ENCODE results near the gene KRT38. TPM values are rescaled to one million over a fixed set of nuclear protein-coding genes. Genes with fewer than 3 reads are reported as not detected.

Gene KRT38
- total RNA-seq, 1 experiment from 2014 or later, result not detected

- DNase-seq (ENCODE audit: low spot score) (no peak), ATAC-seq (no peak)
- Mint-ChIP-seq H3K36me3 (peaks cover 5% of the 10 kb centered on the region), H3K9me3 (peaks cover 8% of the 10 kb centered on the region), H3K4me3 (no peak overlapping the region), H3K27ac (no peak overlapping the region), H3K27me3 (ENCODE audit: low read depth) (no peaks in the 10 kb centered on the region; the same call in 1 of the 2 replicates), H3K4me1 (no peaks in the 10 kb centered on the region)
- ChIA-PET POLR2A (no interaction called here), CTCF (interaction anchor here (1.5 to 2.6 kb wide), 3 partner anchors 26 to 257 kb away, joined by 5 to 11 read pairs (median 11); no protein-coding TSS in a partner anchor)
- TF ChIP-seq USF2 (CRISPR knock-in tag; IDR thresholded peaks at IDR 0.05) (no peak), ELF4 (CRISPR knock-in tag; IDR thresholded peaks at IDR 0.05; ENCODE audit: low read depth) (no peak), ESRRA (CRISPR knock-in tag; IDR thresholded peaks at IDR 0.05; ENCODE audit: borderline replicate concordance) (no peak), ATF1 (CRISPR knock-in tag; IDR thresholded peaks at IDR 0.05) (no peak), ATF2 (CRISPR knock-in tag; IDR thresholded peaks at IDR 0.05; ENCODE audit: borderline replicate concordance, low read depth) (no peak), ARID4B (CRISPR knock-in tag; IDR thresholded peaks at IDR 0.05; ENCODE audit: borderline replicate concordance) (no peak), SMAD3 (CRISPR knock-in tag; IDR thresholded peaks at IDR 0.05; ENCODE audit: borderline replicate concordance) (no peak), ZBTB43 (CRISPR knock-in tag; IDR thresholded peaks at IDR 0.05) (no peak), FOXP1 (CRISPR knock-in tag; IDR thresholded peaks at IDR 0.05; ENCODE audit: borderline replicate concordance) (no peak), CREM (CRISPR knock-in tag; IDR thresholded peaks at IDR 0.05) (no peak), GRHL2 (CRISPR knock-in tag; IDR thresholded peaks at IDR 0.05; ENCODE audit: insufficient replicate concordance, severe bottlenecking) (no peak), TEAD4 (CRISPR knock-in tag; IDR thresholded peaks at IDR 0.05) (no peak), GABPB1 (CRISPR knock-in tag; IDR thresholded peaks at IDR 0.05) (no peak), FOXJ3 (CRISPR knock-in tag; IDR thresholded peaks at IDR 0.05; ENCODE audit: borderline replicate concordance) (no peak), ZNF423 (CRISPR knock-in tag; IDR thresholded peaks at IDR 0.05) (no peak), EMX1 (CRISPR knock-in tag; IDR thresholded peaks at IDR 0.05) (no peak)
These were observed 49.2 kb downstream of the KRT38 start for GRCh38 chr17:41391535-41391934.

GRCh38 chr17:41390411-41390938, 50.3 kb downstream of the KRT38 start:
- Mint-ChIP-seq H3K27me3 (ENCODE audit: low read depth) (no peaks in the 10 kb centered on the region; the same call in 1 of the 2 replicates), H3K4me3 (no peak overlapping the region), H3K4me1 (no peaks in the 10 kb centered on the region), H3K36me3 (peaks cover 6% of the 10 kb centered on the region), H3K9me3 (peaks cover 15% of the 10 kb centered on the region), H3K27ac (no peak overlapping the region)
- no peak for ATAC-seq
- CTCF ChIA-PET, result interaction anchor here (0.8 to 2.6 kb wide), 4 partner anchors 15 to 258 kb away, joined by 3 to 11 read pairs (median 8); no protein-coding TSS in a partner anchor
- DNase-seq (ENCODE audit: low spot score), result no peak
- POLR2A ChIA-PET, result no interaction called here
- TF ChIP-seq SP1 (CRISPR knock-in tag; conservative IDR thresholded peaks at IDR 0.05) (no peak), CBFB (CRISPR knock-in tag; IDR thresholded peaks at IDR 0.05; ENCODE audit: low read depth) (no peak), ZNF219 (CRISPR knock-in tag; IDR thresholded peaks at IDR 0.05; ENCODE audit: borderline replicate concordance) (no peak), ATF6 (CRISPR knock-in tag; IDR thresholded peaks at IDR 0.05) (no peak), IRF1 (CRISPR knock-in tag; IDR thresholded peaks at IDR 0.05) (no peak), IRF2 (CRISPR knock-in tag; IDR thresholded peaks at IDR 0.05; ENCODE audit: borderline replicate concordance, low read depth) (no peak), FOXP1 (CRISPR knock-in tag; IDR thresholded peaks at IDR 0.05; ENCODE audit: borderline replicate concordance) (no peak), ZSCAN18 (CRISPR knock-in tag; IDR thresholded peaks at IDR 0.05) (no peak)

Data from WTC11 (cell line).